ENCODE results near the gene PRDM16. TPM values are rescaled to one million over a fixed set of nuclear protein-coding genes. Genes with fewer than 3 reads are reported as not detected.

The PRDM16 gene
- total RNA-seq, 4 donors from 2014 or later, result 0.26 to 7.7 (median 0.35) TPM; not detected in 1

- H3K4me1 ChIP-seq, result no peaks in the 10 kb centered on the region
- TF ChIP-seq, protein P1, sequence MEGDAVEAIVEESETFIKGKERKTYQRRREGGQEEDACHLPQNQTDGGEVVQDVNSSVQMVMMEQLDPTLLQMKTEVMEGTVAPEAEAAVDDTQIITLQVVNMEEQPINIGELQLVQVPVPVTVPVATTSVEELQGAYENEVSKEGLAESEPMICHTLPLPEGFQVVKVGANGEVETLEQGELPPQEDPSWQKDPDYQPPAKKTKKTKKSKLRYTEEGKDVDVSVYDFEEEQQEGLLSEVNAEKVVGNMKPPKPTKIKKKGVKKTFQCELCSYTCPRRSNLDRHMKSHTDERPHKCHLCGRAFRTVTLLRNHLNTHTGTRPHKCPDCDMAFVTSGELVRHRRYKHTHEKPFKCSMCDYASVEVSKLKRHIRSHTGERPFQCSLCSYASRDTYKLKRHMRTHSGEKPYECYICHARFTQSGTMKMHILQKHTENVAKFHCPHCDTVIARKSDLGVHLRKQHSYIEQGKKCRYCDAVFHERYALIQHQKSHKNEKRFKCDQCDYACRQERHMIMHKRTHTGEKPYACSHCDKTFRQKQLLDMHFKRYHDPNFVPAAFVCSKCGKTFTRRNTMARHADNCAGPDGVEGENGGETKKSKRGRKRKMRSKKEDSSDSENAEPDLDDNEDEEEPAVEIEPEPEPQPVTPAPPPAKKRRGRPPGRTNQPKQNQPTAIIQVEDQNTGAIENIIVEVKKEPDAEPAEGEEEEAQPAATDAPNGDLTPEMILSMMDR (IDR thresholded peaks at IDR 0.05), result no peak
- no peak for TF ChIP-seq POLR2A (IDR thresholded peaks at IDR 0.05)
- no peak overlapping the region for H3K27ac ChIP-seq
- no peaks in the 10 kb centered on the region for H3K36me3 ChIP-seq
- no peaks in the 10 kb centered on the region for H3K9me3 ChIP-seq
- no peak for DNase-seq
- H3K4me3 ChIP-seq, result no peak overlapping the region
- peaks cover 0 to 16% of the 10 kb centered on the region in 2 donors for H3K27me3 ChIP-seq
- intact Hi-C loops (cut with DNase I; ENCODE audit: low total_unique reads), result no loop called here
Observed at GRCh38 chr1:3146458-3146857, 77.5 kb downstream of the PRDM16 start.

DNA sequence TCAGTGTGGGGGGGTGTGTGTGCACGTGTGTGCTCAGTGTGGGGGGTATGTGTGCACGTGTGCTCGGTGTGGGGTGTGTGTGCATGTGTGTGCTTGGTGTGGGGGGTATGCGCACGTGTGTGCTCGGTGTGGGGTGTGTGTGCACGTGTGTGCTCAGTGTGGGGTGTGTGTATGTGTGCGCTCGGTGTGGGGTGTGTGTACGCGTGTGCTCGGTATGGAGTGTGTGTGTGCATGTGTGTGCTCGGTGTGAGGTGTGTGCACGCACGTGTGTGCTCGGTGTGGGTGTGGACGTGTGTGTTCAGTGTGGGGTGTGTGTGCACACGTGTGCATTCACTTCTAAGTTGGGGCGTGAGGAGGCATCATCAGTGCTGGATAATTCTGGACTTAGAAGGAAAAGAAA is 77.9 kb downstream of the PRDM16 start:
- H3K4me3 ChIP-seq, result no peak overlapping the region
- no peaks in the 10 kb centered on the region for H3K9me3 ChIP-seq
- H3K27me3 ChIP-seq, result peaks cover 0 to 12% of the 10 kb centered on the region in 2 donors
- H3K4me1 ChIP-seq, result no peaks in the 10 kb centered on the region
- intact Hi-C loops (cut with DNase I; ENCODE audit: low total_unique reads), result no loop called here
- TF ChIP-seq, protein P1 (IDR thresholded peaks at IDR 0.05), result no peak
- no peak for TF ChIP-seq POLR2A (IDR thresholded peaks at IDR 0.05)
- H3K36me3 ChIP-seq, result no peaks in the 10 kb centered on the region
- H3K27ac ChIP-seq, result no peak overlapping the region
- no peak for DNase-seq

GRCh38 chr1:3148171-3148570 is 79.2 kb downstream of the PRDM16 start:
- intact Hi-C loops (cut with DNase I; ENCODE audit: low total_unique reads), result no loop called here
- Histone ChIP-seq H3K27ac (no peak overlapping the region), H3K4me3 (no peak overlapping the region), H3K36me3 (no peaks in the 10 kb centered on the region), H3K9me3 (no peaks in the 10 kb centered on the region), H3K27me3 (peaks cover 0 to 8% of the 10 kb centered on the region in 2 donors), H3K4me1 (no peaks in the 10 kb centered on the region)
- no peak for DNase-seq
- TF ChIP-seq, protein P1 (IDR thresholded peaks at IDR 0.05), result no peak
- no peak for TF ChIP-seq POLR2A (IDR thresholded peaks at IDR 0.05)

DNA sequence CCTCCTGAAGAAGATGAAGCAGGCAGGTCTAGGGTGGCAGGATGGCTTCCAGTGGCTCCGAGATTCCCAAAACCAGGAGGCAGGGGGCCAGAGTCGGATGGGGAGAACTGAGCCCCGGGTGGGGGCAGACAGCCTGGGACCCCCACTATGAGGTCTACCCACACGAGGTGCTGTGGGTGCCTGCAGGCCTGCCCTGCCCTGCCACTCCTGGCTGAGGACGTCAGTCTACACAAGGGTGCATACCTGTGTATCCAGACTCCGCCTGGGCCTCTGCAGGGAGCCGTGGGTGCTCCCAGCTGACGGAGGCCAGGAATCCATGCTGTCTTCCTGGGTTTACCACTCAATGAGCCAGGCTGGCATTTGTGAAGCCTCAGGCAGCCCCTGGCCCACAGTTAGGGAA is 80.3 kb downstream of the PRDM16 start:
- DNase-seq, result no peak
- Histone ChIP-seq H3K9me3 (no peaks in the 10 kb centered on the region), H3K4me3 (no peak overlapping the region), H3K27me3 (peaks cover 0 to 5% of the 10 kb centered on the region in 2 donors), H3K36me3 (no peaks in the 10 kb centered on the region), H3K4me1 (no peaks in the 10 kb centered on the region), H3K27ac (no peak overlapping the region)
- no peak for TF ChIP-seq POLR2A (IDR thresholded peaks at IDR 0.05)
- TF ChIP-seq, protein P1 (IDR thresholded peaks at IDR 0.05), result no peak
- intact Hi-C loops (cut with DNase I; ENCODE audit: low total_unique reads), result no loop called here

DNA sequence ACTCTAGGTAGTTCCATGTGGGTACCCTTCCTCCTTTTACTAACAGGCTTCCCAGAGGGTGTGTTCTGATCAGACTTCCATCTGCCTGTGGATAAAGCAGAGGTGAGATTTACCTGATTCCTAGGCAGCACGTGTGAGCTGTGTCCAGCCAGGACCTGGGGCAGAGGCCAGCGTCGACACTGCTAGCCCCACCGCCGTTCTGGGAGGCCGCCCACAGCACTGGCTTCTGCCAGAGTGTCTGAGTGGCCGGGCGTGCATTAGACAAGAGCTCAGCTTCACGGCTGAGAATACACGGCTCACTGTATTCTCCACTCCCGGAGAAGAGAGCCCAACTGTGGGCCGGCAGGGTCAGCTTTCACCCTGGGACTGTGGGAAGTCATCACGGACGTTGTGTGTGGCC is 82.5 kb downstream of the PRDM16 start:
- H3K36me3 ChIP-seq, result no peaks in the 10 kb centered on the region
- H3K4me1 ChIP-seq, result no peaks in the 10 kb centered on the region
- H3K4me3 ChIP-seq, result no peak overlapping the region
- TF ChIP-seq, protein P1 (IDR thresholded peaks at IDR 0.05), result no peak
- TF ChIP-seq POLR2A (IDR thresholded peaks at IDR 0.05), result no peak
- no peaks in the 10 kb centered on the region for H3K27me3 ChIP-seq
- intact Hi-C loops (cut with DNase I; ENCODE audit: low total_unique reads), result no loop called here
- H3K27ac ChIP-seq, result no peak overlapping the region
- H3K9me3 ChIP-seq, result no peaks in the 10 kb centered on the region
- no peak for DNase-seq

Data from uterus (tissue), 4 donors.